ENCODE measurements around the gene ADAM8.
A peak's percentile ranks its signal among the peaks of the same experiment; 100 is the strongest.
"Not testable (repeated sequence)": the region's sequence is repeated elsewhere in the genome, so short reads cannot be mapped to it uniquely, and the experiment has no call there.

The ADAM8 gene

DNA sequence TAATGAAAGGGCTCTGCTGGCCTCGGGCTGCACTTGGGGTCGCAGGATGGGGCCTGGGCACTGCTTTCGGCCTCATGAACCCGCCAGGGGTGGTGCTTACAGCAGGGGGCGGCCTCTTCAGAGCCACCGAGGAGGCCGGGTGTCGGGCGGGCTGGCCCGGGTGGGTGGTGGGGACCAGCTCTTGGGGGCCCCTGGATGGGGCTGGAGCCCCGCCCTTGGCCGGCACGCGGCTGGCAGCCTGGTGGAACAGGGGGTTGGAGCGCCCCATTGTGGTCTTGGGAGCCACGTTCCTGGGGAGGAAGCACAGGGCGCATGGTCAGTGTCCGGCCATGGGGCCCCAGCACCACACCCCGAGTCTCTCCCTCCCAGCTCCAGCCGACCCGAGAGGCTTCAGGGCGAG lies 8.8 kb downstream of the ADAM8 start:
- no peak for DNase-seq (ENCODE audit: low read depth)

- no peak for DNase-seq (ENCODE audit: low read depth)
These were observed 9.4 kb downstream of the ADAM8 start for GRCh38 chr10:133267293-133267692.

DNA sequence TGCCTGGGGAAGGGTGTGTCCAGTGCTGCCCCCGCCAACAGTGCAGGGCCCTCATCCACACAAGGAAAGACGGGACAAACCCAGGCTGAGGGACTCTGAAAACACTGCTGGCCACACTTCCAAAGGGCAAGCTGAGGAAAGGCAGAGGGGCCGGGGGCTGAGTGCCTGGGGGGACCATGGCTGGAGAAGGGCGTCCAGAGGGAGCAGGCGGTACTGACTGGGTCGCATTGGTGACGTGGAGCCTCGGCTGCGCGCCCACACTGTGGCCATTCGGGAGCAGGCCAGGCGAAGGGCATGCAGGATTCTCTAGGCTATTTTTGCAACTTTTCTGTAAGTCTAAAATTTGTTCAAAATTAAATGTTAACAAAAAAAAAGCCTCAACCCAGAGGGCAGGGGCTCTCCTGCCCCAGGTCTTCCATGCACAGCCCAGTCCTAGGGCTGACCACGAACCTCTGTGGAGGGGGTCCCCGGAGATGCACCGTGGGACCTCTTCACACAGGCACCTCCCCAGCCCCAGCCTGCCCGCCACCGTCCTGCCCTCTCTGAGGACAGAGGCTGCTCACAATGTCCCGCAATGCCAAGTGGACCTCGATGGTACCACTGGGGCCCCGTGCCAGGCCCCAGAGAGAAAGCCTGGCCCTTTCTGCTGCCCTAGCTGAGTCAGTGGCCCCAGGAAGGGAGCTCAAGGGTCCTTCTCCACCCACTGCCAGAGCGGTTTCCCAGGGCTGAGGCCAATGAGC lies 10.4 kb downstream of the ADAM8 start:
- no peak for DNase-seq (ENCODE audit: low read depth)

DNA sequence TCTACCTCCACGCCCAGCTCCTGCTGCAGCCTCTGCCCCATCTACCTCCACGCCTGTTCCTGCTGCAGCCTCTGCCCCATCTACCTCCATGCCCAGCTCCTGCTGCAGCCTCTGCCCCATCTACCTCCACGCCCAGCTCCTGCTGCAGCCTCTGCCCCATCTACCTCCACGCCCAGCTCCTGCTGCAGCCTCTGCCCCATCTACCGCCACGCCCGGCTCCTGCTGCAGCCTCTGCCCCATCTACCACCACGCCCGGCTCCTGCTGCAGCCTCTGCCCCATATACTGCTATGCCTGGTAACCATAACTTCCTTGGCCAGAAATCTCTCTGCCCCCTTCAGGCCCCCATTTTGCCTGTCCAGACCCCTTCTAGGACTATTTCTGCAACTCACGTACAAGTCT lies 11.6 kb downstream of the ADAM8 start:
- not testable (repeated sequence) for DNase-seq (ENCODE audit: low read depth)

DNA sequence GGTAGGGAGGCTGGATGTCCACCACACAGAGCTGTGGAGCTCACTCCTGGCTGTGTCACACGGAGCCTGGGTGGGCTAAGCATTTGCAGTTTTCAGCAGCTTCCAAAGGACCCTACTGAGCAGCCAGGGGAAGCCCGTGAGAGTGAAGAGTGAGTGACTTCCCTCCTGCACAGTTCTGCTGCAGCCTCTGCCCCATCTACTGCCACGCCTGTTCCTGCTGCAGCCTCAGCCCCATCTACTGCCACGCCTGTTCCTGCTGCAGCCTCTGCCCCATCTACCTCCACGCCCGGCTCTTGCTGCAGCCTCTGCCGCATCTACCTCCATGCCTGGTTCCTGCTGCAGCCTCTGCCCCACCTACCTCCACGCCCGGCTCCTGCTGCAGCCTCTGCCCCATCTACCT lies 12.2 kb downstream of the ADAM8 start:
- no peak for DNase-seq (ENCODE audit: low read depth)

GRCh38 chr10:133263674-133264073 lies 13.0 kb downstream of the ADAM8 start:
- DNase-seq (ENCODE audit: low read depth), result no peak

DNA sequence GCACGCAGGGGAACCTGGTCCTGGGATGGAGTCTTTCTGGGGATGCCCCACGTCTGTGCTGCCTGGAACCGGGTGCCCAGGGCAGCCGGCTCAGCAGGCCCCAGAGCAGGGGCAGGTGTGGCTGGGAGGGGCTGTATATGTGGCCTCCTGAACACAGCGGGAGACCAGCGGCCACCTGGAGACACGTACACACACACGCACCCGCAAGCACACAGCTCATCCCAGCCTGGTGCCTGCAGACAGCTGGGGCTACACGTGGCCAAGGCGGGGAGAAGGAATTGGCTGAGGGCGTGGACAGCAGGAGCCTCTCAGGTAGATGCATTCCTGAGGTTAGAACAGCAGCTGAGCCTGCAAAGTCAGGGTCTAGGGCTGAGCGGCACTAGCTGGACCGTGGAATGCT lies 14.0 kb downstream of the ADAM8 start:
- no peak for DNase-seq (ENCODE audit: low read depth)

GRCh38 chr10:133261726-133262325 lies 14.8 kb downstream of the ADAM8 start:
- DNase-seq (ENCODE audit: low read depth), result peak; percentile 74

DNA sequence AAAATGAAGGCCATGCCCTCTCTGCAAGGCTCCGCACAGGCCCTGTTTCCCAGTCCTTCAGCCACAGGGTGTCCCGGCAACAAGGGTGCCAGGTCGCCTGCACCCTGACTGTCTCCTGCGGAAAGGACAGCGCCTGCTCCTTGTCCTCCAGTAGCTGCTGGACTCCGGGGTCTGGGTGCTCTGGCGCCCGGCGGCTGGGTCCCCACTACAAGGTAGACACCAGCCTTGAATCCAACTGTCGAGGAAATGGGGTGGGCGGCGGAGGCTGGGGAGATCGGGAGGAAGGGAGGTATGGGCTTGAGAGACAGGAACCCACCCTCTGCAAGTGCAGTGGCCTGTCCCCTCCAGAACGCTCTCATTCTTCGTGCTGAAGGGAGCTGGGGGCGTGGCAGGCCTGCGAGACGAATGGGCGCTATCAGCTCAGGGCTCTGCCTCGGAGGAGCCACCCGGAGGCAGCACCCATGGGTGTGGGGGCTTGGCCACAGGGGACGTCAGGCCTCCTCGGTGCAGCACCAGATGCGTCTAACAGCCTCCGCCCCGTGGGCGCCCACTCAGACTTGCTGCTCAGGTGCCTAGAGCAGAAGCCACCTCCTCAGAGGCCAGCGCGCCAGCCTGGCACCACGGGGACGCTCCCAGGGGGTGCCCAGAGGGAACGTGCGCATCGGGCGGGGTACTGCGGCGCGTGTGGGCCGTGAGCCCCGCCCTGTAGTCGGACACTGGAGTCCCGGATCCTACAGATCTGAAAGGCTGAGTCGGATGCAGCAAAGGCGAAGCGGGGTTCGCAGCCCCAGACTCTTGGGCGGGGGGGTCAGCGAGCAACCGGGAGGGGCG lies 15.6 kb downstream of the ADAM8 start:
- DNase-seq (ENCODE audit: low read depth), result peak; percentile 44

GRCh38 chr10:133259602-133259989 lies 17.1 kb downstream of the ADAM8 start:
- no peak for DNase-seq (ENCODE audit: low read depth)

- DNase-seq (ENCODE audit: low read depth), result peak; percentile 64
These were observed 17.7 kb downstream of the ADAM8 start for GRCh38 chr10:133258818-133259601.

GRCh38 chr10:133258066-133258817 lies 18.4 kb downstream of the ADAM8 start:
- no peak for DNase-seq (ENCODE audit: low read depth)

GRCh38 chr10:133257489-133258065 lies 19.1 kb downstream of the ADAM8 start:
- no peak for DNase-seq (ENCODE audit: low read depth)

DNA sequence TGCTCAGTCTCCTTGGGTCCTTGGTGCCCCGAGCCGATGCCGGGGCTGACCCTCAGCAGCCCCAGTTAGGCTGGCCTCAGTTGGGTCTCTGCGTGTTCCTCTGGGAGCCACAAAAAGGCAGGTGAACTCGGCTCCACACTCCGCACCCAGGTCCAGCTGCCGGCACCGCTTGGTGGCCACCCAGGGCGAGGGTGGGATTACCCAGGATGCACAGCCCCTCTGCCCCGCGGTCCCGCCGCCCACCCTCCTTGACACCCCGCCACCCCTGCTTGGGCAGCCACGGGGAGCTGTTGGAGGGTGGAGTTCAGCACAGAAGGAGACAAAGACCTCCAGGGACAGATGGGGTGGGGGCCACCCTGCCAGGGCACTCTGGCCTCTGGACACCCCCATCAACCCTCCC lies 21.3 kb downstream of the ADAM8 start:
- DNase-seq (ENCODE audit: low read depth), result no peak

DNA sequence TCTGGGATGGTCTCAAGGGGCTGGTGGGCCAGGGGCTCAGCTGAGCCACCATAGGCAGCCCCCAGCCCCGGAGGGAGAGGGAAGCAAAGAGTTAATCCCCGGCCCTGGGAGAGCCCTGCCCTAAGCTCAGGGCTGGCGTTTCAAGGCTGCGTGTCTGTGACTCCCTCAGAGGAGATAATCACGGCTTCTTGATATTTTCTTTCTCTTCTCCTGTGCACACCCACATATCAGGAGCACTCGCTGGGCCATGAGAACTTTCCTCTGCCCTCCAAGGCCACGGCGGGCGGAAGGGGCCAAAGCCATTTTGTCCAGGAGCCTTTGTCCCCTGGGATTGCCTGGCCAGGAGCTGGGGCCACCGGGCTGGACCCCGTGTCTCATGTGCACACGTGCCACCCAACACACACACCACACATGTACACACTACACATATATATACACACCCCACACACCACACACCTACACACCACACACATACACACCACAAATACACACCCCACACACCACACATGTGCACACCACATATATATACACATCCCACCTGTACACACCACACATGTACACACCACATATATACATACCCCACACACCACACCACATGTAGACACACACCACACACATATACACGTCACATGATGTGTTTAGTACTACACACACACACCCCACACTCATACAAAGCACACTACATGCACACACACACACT lies 22.1 kb downstream of the ADAM8 start:
- no peak for DNase-seq (ENCODE audit: low read depth)

DNA sequence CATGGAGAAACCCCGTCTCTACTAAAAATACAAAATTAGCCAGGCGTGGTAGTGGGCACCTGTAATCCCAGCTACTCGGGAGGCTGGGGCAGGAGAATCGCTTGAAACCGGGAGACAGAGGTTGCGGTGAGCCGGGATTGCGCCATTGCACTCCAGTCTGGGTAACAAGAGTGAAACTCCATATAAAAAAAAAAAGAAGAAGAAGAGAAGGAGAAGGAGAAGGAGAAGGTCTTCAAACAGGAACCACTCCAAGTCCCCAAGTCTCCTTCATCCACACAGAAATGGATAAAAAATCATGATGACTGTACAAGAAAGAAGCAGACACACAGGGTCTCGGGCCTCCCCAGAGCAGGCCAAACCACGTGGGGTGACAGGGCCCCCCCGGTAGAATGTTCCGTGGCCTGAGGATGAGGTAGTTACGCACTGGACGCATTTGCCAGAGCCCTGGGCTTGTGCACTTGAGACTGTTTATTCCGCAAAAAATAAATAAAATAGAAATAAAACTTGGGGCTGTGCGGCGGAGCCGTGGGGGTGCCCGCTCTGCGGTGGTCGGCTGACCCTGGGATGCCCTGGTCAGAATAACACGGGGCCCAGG lies 23.2 kb downstream of the ADAM8 start:
- DNase-seq (ENCODE audit: low read depth), result no peak

GRCh38 chr10:133252223-133252552 lies 24.5 kb downstream of the ADAM8 start:
- no peak for DNase-seq (ENCODE audit: low read depth)

GRCh38 chr10:133251388-133252222 lies 25.1 kb downstream of the ADAM8 start:
- DNase-seq (ENCODE audit: low read depth), result no peak

Data from stimulated activated CD8-positive, alpha-beta memory T cell treated with anti-CD3 and anti-CD28 coated beads, Interleukin-12 subunit alpha, Interleukin-12 subunit beta, amount 100 ng/mL, for 4 hours (primary cell).